GM12872 (cell line): Measurements from ENCODE around the gene ACSF2.

Experiments used
- CTCF ChIP-seq: IDR thresholded peaks from 3 replicates; pipeline ENCODE4 v1.5.1; 2011; ENCODE audit warnings: low read depth, mild to moderate bottlenecking, low read length, moderate library complexity; ENCODE audit not compliant: insufficient read depth

Gene ACSF2

GRCh38 chr17:50448643-50449042 lies 22.6 kb downstream of the ACSF2 start:
- no peak for TF ChIP-seq CTCF

- TF ChIP-seq CTCF, result no peak
Observed at GRCh38 chr17:50451943-50452629, 26.1 kb downstream of the ACSF2 start.

DNA sequence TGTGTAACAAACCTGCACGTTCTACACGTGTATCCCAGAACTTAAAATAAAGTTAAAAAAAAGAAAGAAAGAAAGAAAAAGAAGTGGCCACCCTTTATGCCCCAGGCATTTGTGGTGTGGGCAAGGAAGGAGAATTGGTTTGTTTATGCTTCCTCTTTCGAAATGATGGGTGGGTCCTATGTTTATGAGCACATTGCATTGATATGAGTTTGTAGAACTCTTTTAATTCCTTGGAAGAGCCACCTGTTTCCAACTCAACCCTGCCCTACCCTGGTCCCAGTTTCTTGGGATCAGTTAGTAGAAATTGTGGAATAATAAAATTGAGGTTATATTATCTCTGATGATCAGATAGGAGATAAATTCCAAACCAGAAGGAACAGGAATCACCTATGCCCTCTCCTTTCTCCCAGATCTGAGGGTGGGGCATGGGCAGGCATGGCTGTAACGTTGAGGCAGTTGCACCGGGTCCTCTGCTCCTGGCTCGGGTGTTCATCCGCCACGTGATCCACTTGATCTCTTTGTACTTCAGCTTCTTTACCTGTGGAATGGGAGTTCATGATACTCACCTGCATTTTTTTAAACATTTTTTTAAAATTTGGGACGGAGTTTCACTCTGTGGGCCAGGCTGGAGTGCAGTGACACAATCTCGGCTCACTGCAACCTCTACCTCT lies 26.7 kb downstream of the ACSF2 start:
- no peak for TF ChIP-seq CTCF

DNA sequence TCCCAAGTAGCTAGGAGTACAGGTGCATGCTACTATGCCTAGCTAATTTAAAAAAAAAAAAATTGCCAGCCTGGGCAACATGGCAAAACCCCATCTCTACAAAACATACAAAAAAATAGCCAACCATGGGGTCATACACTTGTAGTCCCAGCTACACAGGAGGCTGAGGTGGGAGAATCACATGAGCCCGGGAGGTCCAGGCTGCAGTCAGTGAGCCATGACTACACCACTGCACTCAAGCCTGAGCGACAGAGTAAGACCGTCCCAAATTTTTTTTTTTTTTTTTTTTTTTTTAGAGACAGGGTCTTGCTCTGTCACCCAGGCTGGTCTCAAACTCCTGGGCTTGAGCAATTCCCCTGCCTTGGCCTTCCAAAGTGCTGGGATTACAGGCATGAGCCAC lies 27.9 kb downstream of the ACSF2 start:
- TF ChIP-seq CTCF, result no peak

DNA sequence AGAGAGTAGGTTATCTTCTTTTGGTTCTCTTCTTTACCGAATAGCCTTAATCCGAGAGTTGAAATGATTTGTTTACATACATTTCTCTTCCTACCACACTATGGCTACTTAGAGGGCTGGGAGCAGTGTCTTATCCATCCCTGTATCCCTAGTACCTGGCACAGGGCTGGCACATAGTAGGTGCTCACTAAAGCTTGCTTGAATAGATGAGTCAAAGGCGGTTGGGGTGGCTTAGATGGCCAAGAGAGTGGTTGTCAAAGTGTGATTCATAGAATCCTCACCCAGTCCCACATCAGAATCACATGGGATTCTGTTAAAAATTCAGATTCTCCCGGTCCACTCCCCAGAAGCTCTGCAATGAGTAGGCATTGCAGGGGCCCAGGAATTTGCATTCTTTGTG lies 31.6 kb downstream of the ACSF2 start:
- TF ChIP-seq CTCF, result no peak

GRCh38 chr17:50458270-50458669 lies 32.3 kb downstream of the ACSF2 start:
- TF ChIP-seq CTCF, result no peak

DNA sequence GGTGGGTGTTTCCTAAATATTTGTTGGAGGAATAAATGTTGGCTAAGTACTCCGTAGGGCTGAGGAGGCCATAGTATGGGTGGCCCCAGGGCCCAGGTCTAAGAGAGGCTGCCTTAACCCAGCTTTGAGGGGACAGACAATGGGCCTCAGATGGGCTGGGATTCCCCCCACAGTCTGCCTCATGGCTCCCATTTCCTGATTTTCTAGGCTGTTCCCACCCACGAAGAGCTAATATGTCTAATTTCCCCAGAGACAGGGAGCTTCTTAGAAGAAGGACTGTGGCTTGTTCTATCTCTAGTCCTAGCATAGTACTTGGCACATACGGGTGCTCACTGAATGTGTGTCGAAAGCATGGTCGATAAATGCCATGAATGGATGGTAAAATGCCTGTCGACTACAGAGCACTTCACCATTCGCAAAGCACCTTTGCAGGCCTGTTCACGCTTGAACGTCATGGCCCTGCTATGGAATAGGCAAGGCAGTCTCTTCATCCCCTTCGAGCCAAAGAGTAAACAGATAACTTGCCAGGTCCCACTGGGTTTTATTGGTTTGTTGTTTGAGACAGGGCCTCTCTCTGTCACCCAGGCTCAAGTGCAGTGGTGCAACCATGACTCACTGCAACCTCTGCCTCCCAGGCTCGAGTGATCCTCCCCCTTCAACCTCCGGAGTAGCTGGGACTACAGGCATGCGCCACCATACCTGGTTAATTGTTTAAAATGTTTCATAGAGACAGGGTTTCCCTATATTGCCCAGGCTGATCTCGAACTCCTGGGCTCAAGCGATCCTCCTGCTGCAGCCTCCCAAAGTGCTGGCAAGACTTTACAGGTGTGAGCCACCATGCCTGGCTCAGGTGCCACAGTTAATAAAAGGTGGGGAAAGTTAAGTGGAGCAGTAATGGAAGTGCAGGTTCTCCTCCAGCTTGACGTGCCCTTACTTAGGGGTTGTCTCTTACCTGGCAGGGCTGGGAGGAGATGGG lies 33.0 kb downstream of the ACSF2 start:
- TF ChIP-seq CTCF, result no peak
